Inferior parietal cortex (tissue), 1 donor: ENCODE measurements around the gene DAB2IP.

Experiments used
- DNase-seq: peaks from one replicate; pipeline ENCODE4 v3.0.0-alpha.2; 2016; ENCODE audit errors: extremely low spot score

The DAB2IP gene

DNA sequence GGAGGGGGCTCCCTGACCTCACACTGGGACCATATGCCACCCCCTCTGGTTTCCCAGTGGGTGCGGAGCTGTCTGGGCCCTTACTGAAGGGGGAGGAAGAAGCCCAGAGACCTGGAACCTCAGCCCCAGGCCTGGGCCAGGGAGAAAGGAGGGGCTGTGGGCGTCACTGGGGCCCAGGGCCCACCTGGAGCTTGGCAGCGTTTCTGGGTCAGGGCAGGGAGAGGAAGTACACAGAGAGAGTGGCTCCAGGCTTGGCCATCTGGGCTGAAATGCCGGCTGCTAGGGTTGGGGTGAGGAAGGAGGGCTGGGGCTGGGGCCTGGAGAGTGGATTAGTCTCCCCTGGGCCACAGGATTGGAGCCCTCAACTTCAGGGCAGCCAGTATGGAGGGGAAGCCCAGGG is 6.4 kb upstream of the DAB2IP start:
- DNase-seq = no peak

DNA sequence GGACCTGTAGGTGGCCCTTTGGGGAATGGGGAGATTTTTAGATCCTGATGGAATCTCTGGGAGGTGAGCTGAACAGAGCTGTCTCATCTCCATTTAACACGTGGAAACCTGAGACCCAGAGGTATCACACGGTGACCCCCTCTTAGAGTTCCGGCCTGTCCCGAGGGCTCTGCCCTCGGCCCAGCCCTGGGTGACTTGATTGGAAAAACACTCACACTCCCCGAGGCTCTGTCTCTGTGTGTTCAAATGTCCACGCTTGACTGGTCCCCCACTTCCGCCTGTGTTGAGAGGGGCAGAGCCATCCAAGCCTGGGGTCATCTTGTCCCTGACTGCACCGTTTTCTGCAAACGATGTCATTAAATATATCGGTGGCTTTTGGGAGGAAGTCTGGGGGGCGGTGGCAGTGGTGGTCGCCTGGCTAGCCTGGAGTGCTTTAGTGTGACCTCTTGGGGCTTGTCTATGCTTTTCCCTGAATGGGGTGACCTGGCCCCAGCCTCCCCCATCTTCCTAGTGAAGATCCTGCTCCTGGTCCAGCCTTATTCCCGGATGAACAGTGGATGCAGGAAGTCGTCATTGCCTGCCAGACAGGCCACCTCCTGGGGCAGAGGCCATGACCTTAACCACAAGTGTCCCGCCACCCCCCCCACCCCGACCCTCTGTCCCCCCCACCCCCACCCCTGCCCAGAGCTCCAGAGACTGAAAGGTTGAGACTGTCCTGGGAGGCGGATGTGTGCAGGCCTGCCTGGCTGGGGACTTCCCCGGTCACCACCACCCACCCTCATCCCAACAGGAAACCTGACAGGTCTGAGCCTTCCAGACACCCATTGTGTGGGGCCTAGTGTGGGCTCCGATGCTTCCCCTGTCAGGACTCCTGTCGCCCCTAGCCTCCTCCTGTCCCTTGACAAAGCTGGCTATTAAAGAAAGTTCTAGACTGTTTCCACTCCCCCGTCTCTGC is 5.3 kb upstream of the DAB2IP start:
- no peak for DNase-seq

DNA sequence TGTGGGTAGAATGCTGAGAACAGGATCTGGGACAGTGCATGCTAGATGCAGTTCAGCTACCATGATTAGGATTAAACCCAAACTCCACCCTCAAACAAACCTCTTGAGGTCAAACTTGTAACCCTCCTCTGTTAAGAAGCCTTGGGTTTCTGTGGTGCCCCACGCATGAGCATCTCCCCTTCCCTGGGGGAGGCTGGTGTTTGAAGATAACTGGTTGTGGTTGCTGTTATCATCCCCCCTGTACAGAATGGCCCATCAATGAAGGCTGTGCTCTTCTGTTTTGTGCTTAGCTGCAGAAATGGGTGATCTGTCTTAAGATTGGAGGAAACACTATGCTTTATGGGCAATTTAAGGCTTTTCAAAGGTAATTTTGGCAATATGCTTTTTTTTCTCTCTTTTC is 4.4 kb upstream of the DAB2IP start:
- DNase-seq = no peak

DNA sequence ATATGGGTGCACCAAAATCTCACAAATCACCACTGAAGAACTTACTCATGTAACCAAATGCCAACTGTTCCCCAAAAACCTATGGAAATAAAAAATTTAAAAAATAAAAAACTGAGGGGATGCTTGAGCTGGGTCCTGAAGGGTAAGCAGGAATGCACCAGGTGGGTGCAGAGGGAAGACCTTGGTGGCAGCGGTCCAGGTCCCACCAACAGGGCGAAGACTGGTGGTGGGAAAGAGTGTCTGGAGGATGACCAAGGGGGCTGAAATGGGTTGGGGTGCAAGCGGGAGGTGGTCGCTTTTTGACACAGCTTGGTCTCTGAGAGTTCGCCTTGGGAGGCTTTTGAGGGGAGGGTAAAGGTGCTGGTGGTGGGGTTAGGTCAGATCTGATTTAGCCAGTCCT is 3.3 kb upstream of the DAB2IP start:
- no peak for DNase-seq

DNA sequence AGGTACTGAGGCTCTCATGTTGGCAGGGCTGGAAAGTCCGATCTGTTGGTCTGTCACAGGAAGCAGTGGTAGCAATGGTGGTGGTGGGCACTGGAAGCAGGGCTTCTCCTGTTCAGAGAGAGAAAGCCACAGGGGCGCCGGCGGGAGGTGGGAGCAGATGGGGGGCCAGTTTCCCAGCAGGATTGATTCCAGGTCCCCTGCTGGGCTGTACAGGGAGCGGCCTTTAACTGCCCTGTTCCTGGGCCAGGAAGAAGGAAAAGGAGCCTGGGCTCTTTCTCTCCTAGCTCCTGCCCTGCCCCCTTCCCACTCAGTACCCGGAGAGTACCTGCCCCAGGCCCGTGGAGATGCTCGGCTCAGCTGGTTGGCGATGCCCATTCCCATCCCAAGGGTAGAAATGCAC is 2.6 kb upstream of the DAB2IP start:
- no peak for DNase-seq

DNA sequence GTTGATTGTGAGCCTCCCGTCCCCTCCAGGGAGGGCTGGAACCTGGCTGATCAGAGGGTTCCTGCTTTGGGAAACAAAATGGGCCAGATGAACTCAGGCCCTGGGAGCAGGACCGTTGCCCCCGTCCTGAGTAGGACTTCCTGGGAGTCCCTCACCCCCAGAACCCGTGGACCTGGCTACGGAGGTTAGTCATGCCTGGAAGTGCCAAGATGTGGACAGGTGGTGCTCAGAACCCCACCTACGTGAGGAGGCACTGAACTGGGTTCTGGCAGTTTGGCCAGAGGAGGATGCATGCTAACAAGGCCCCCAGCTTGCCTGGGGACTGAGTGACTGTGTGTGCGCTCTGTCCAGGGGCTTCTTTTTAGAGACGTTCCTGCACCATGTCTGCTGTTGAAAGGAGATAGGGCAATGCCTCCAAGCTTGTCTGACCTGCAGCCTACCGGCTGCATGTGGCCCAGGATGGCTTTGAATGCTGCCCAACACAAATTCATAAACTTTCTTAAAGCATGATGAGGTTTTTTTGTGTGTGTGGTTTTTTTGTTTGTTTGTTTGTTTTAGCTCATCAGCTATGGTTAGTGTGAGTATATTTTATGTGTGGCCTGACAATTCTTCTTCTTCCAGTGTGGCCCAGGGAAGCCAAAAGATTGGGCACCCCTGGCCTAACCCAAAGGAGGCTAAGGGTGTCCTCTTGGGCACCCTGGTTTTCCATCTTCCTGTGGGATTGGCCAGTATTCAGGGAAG is 1.8 kb upstream of the DAB2IP start:
- DNase-seq = no peak

DNA sequence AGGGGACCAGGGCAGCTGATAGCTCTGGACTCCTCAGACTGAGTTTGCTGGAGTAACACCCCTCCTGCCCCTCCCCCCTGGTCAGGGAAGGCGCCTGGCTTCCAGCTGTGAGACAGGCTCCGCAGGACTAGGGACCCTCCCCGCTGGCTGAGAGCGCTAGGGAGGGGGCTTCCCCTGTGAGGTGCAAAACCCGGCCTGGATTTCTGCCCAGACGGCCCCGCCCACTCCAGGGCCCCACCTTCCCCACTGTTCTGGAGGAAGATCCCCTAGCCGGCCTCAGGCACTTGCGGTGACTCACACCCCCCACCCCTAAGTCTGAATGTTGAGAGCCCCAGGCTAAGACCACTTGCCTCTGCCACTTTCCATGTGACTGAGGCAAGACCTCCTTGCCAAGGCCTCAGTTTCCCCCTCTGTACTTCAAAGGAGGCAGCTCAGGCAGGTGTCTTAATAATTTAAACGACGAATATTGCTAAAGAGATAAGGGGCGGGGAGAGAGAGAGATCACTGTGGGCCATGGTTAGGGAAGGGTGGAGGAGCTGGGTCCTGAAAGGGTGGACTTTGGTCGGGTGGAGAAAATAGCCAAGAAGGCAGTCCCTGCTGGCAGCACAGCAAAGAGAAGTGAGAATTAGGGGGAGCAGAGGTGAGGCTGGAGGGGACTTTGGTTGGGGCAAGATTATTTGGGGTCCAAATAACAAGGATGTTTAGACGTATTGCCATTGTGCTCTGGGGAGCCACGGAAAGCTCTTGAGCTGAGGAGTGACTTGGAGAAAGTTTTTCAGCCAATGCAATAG is 1.0 kb upstream of the DAB2IP start:
- no peak for DNase-seq

DNA sequence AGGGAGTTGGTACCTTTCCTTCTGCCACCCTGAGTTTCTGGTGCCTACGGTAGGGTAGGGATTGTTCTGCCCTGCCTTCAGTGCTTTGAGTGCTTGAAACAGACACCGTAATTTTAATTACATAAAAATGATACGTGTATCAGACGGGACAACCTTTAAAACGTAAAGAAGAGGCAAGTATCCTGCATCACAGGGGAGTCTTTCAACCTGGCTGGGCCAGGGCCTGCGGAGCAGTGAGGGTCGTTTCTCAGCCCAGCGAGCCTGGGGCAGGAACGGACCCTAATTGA is 483 bp upstream of the DAB2IP start:
- DNase-seq = no peak

DNA sequence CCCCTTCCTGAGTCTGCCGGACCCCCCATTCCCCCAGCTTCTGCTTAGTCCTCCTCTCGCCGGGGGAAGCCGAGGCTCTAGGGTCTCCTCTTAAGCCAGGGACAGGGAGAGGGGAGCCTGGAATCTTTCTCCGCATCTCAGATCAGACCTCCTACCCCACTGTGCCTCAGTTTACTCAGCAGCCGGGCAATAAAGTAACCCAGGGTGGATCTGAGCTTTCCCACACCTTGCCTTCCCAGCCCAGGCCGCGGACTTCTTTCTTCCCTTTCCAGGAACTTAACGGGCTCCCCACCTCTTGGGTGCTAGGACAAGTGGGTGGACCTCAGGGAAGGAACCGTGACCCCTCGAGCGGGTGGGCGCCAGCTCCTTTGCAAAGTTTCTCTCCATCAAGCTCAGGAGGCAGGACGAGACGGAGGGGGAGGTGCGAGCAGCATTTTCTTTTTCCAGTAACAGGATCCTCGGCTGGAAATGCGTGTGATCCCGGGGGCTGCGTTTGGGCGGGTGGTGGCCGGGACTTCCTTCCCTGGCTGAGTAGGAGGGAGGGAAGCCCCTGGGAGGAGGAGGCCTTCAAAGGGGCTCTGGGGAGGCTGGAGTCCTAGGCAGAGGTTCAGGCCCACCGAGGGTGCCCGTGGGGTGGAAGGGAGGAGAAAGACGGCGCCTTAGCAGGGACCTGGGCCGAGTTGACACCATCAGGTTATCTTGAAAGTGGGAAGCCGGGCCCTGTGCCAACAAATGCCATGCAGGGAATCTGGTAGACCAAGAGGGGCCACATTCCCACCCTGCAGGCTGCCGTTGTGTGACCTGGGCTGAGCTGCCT is 795 bp downstream of the DAB2IP start:
- no peak for DNase-seq

DNA sequence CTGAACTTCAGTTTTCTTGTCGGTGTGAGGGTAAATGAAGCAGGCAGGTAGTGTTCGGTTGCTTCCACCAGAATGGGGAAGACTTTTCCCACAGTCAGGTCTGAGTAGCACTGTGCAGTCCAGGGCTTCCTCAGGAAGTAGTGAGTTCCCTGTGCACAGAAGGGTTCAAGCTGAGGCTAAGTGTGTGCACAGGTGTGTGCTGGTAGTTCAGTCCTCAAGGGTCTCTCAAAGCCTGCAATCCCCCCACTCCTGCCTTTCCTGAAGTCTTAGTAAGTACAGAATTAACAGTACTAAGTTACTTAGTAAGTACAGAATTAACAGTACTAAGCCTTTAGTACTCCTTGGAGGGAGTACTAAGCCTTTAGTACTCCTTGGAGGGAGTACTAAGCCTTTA is 1.4 kb downstream of the DAB2IP start:
- no peak for DNase-seq

DNA sequence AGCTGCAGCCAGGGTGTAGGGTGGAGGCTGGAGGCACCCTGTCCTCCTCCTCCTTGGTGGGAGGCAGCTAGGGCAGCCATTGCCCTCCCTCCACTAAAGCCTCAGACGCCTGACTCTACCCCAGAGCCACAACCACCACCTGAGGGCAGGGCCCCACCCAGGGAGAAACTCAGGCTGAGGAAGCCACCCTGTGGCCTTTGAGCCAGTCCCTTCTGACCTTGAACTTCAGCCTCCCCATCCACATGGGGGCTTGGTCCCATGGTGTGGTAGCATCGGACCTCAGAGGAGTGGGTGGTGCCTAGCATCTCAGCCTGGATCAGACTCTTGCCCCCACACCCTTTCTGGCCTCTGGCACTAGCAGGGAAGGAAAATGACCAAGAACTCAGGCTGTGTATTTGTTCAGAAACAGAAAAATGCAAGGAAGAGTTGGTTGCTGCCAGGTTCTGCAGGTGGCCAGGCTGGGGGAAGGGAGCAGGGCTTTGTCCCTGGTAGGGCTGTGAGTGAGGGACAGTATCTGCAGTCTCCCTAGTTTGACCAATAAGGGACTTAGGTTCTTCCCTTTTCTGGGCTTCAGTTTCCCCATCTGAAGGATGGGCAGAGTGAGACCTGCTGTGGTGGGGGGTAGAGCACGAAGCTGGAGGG is 3.2 kb downstream of the DAB2IP start:
- no peak for DNase-seq

DNA sequence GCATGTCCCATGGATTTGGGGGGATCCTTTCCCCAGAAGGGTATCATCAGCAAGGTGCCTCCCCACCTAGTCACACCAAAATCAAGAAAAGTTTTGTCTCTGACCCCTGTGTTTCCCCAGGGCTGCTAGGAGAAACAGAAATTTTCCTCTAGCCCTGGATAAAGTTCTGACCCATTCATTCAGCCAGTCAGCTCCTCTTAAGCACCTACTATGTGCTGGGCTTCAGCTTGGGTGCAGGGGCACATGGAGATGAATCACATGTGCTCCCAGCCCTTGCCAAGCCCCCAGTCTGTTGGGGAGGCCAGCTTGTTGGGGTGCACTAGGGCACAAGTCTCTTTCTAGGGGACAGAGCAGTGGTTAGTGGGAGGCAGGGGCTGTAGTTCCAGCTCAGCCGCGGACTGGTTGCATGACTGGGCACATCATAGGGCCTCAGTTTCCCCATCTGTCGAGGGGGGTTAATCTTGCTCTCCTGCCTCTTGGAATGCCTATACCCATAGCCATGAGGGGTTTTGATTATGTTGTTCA is 3.9 kb downstream of the DAB2IP start:
- DNase-seq = no peak

DNA sequence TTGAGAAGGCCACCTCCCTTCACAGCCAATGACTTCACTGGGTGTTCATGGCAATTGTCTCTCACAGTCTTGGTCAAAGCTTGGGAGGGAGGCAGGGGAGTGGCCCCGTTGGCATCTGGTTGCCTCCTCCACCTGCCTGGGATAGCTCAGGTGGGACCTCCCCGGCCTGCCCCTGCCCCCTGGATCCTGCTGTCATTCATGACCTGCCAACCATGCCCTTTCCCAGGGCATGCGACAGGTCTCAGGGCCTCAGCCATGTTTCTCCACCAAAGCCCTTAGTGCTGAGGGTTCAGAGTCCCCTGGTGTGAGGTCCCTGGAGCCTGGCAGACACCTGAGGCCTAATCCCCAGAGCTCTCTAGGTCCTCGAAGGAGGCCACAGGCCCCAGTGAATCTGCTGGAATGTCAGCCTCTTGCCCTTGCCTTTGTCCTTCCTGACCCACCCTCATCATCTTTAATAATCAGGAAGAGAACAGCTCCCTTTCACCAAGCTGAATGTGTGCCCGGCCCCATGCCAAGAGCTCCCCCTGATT is 5.6 kb downstream of the DAB2IP start:
- DNase-seq = no peak

DNA sequence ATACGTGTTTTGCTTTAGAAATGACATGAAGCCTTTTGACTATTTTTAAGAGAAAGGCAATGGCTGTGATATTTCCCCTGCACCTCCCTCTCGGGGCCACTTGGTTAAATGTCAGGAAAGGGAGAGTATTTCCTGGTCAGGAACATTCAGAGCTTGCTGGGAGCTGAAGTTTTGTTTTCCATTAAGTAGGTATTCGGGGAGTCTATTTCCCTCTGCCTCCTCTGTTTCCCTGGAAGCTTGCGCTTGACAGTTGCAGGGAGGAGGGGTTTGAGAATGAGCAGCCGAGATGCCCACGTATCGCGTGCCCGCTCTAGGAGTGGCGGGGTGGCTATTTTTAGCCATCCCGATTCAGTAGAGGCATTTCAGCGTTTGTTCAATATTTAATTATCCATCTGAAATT is 6.7 kb downstream of the DAB2IP start:
- no peak for DNase-seq

DNA sequence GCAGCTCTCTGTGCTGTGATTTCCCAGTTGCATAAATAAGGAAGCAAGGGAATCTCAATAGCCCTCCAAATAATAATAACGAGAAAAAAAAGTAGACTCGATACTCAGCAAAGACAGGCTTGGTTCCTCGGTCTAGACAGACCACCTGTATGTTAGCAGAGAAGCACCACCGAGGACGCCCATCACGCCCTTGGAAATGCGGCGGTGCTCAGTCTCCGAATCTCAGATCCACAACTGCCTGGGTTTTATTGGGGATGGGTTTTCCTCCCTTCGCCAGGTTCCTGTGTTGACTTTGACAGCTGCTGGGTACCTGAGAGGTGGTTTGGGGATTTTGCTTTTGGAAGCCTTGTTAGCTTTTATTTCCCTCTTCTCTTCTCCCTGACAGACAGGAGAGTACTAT is 7.2 kb downstream of the DAB2IP start:
- no peak for DNase-seq

DNA sequence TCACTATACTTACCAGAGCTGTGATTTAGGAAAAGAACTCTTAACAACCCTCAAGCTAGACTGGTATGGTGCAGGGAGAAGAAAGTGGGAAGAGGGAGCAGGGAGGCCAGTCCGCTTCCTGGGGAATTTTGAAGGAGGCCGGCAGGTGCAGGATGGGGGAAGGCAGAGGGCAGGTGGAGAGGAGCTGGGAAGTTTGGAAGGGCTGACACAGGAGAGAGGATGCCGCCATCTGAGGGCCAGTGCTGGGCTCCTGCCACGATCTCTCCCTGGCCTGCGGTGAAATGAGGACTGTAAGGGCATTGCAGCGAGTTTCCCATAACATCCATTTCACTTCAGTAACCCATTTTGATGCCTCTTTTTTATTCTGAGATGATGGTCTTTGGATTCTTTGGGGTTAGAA is 8.9 kb downstream of the DAB2IP start:
- no peak for DNase-seq

DNA sequence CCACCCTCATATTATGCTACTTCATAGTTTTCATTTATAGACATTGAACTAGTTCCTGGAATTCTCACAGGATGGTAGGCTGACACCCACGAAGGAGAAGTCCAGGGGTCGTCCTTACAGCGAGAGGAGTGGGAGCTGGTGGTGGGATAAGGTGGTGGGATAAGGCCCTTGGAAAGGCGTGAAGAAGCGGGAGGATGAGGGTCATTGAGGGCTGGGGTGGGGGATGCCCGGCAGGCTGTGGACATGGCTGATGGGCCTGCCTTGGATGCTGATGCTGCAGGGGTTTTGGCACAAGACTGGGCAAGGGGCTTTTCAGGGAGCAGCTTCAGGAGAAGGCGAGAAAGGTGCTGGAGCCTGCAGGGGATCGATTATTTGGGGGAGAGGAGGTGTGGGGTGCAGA is 9.4 kb downstream of the DAB2IP start:
- no peak for DNase-seq

DNA sequence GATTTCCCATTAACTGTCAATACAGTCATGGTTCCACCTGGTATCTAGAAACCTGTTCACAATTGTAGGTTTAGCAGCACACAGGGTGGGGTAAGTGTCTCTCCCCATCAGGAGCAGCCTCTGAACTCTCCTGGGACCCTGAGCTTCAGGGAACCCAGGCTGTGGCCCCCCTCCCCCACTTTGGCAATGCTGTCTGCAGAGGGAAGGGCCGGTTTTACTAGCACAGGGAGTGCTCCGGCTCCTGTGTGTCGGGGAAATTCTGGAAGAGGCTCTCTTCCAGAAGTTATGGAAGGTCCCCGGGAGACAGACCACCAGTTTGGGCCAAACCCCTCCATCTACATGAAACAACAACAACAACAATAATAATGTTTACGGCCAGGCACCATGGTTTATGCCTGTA is 9.9 kb downstream of the DAB2IP start:
- no peak for DNase-seq

DNA sequence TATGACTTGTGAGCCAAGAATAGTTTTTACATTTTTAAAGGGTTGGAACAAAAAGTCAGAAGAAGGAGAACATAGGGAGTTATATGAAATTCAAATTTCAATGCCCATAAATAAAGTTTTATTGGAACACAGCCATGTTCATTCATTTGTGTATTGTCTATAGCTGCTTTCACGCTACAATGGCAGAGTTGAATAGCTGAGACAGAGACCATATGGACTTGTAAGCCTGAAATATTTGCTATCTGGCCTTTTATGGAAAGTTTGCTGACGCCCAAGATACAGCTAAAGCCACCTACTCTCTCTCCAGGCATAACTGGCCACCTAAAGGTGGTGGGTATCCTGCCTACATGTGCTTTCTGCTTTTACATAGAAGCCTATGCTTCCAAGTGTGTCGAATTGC is 10.9 kb downstream of the DAB2IP start:
- no peak for DNase-seq

DNA sequence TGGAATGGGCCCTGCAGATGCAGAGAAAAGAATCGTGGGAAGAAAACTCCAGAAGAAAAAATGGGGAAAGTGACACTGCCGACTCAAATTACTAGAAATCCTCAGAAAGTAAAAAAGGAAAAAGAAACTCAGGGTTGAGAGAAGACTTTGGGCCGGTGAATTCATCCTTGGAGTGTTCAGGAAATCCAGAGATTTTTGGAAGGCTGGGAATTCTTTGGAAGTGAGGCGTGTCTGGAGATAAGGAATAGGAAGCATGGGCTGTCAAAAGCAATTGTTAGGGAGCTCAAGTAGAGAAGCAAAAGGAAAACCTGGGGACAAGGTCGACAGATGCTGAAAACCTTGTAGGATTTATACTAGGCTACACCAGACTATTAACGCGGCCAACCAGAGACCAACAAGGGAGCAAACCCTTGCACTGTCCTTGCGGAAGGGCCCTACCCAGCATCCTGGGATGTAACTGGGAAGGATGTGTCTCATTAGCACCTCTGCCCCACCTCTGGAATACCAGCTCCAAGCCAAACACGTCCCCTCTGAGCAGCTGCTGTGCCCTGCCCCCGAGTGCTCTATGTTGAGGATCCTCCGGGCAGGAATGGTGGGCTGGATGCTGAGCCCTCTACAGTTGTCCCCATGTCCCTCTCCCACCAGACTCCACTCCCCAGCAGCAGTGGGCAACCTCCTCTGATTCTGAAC is 11.6 kb downstream of the DAB2IP start:
- DNase-seq = no peak
